Measurements from ENCODE around the gene ANKRD55. TPM values are rescaled to one million over a fixed set of nuclear protein-coding genes. Genes with fewer than 3 reads are reported as not detected.

The ANKRD55 gene
- total RNA-seq, 1 donor from 2014 or later: not detected

- Histone ChIP-seq H3K36me3 (ENCODE audit: control insufficient read depth in 3 of 3, insufficient read depth in 3 of 3, low read length in 3 of 3) (no peaks in the 10 kb centered on the region), H3K27me3 (ENCODE audit: control insufficient read depth in 3 of 3, insufficient read depth in 3 of 3, low read length in 3 of 3) (no peaks in the 10 kb centered on the region), H3K4me3 (ENCODE audit: low read length in 3 of 3) (no peak overlapping the region), H3K27ac (ENCODE audit: low read depth, low read length) (no peak overlapping the region), H3K9ac (ENCODE audit: low read depth in 1 of 3, low read length in 3 of 3) (no peak overlapping the region), H3K4me1 (ENCODE audit: control insufficient read depth in 3 of 3, insufficient read depth in 3 of 3, low read length in 3 of 3) (peaks cover 0 to 3% (median 0%) of the 10 kb centered on the region in 3 donors), H3K9me3 (ENCODE audit: control insufficient read depth in 3 of 3, low read length in 3 of 3) (no peaks in the 10 kb centered on the region)
These were observed 114.1 kb downstream of the ANKRD55 start for GRCh38 chr5:56119050-56119449.

- H3K27me3 ChIP-seq (ENCODE audit: control insufficient read depth in 3 of 3, insufficient read depth in 3 of 3, low read length in 3 of 3): no peaks in the 10 kb centered on the region
- H3K4me3 ChIP-seq (ENCODE audit: low read length in 3 of 3): no peak overlapping the region
- no peak overlapping the region for H3K27ac ChIP-seq (ENCODE audit: low read depth, low read length)
- H3K9ac ChIP-seq (ENCODE audit: low read depth in 1 of 3, low read length in 3 of 3): no peak overlapping the region
- H3K4me1 ChIP-seq (ENCODE audit: control insufficient read depth in 3 of 3, insufficient read depth in 3 of 3, low read length in 3 of 3): no peaks in the 10 kb centered on the region
- H3K36me3 ChIP-seq (ENCODE audit: control insufficient read depth in 3 of 3, insufficient read depth in 3 of 3, low read length in 3 of 3): no peaks in the 10 kb centered on the region
- no peaks in the 10 kb centered on the region for H3K9me3 ChIP-seq (ENCODE audit: control insufficient read depth in 3 of 3, low read length in 3 of 3)
These were observed 116.5 kb downstream of the ANKRD55 start for GRCh38 chr5:56116599-56117141.

DNA sequence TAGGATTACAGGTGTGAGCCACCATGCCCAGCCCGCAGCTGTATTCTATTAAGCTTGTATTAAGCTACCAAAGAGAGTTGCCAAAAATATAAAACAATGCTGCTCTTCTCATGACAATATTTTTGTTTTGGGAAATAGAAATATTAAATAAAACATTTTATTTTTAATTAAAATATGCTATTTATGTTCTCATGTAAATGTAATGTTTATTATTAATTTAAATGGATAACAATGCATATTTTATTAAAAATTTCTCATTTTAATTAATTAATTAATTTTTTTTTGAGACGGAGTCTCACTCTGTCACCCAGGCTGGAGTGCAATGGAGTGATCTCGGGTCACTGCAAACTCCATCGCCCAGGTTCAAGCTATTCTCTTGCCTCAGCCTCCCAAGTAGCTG lies 117.5 kb downstream of the ANKRD55 start:
- H3K27ac ChIP-seq (ENCODE audit: low read depth, low read length): no peak overlapping the region
- no peaks in the 10 kb centered on the region for H3K36me3 ChIP-seq (ENCODE audit: control insufficient read depth in 3 of 3, insufficient read depth in 3 of 3, low read length in 3 of 3)
- H3K4me3 ChIP-seq (ENCODE audit: low read length in 3 of 3): no peak overlapping the region
- no peaks in the 10 kb centered on the region for H3K4me1 ChIP-seq (ENCODE audit: control insufficient read depth in 3 of 3, insufficient read depth in 3 of 3, low read length in 3 of 3)
- H3K27me3 ChIP-seq (ENCODE audit: control insufficient read depth in 3 of 3, insufficient read depth in 3 of 3, low read length in 3 of 3): no peaks in the 10 kb centered on the region
- no peak overlapping the region for H3K9ac ChIP-seq (ENCODE audit: low read depth in 1 of 3, low read length in 3 of 3)
- H3K9me3 ChIP-seq (ENCODE audit: control insufficient read depth in 3 of 3, low read length in 3 of 3): no peaks in the 10 kb centered on the region

GRCh38 chr5:56112526-56113121 lies 120.5 kb downstream of the ANKRD55 start:
- no peak overlapping the region for H3K4me3 ChIP-seq (ENCODE audit: low read length in 3 of 3)
- no peaks in the 10 kb centered on the region for H3K4me1 ChIP-seq (ENCODE audit: control insufficient read depth in 3 of 3, insufficient read depth in 3 of 3, low read length in 3 of 3)
- no peak overlapping the region for H3K27ac ChIP-seq (ENCODE audit: low read depth, low read length)
- no peaks in the 10 kb centered on the region for H3K9me3 ChIP-seq (ENCODE audit: control insufficient read depth in 3 of 3, low read length in 3 of 3)
- no peak overlapping the region for H3K9ac ChIP-seq (ENCODE audit: low read depth in 1 of 3, low read length in 3 of 3)
- H3K27me3 ChIP-seq (ENCODE audit: control insufficient read depth in 3 of 3, insufficient read depth in 3 of 3, low read length in 3 of 3): no peaks in the 10 kb centered on the region
- H3K36me3 ChIP-seq (ENCODE audit: control insufficient read depth in 3 of 3, insufficient read depth in 3 of 3, low read length in 3 of 3): no peaks in the 10 kb centered on the region

- no peak overlapping the region for H3K9ac ChIP-seq (ENCODE audit: low read depth in 1 of 3, low read length in 3 of 3)
- H3K9me3 ChIP-seq (ENCODE audit: control insufficient read depth in 3 of 3, low read length in 3 of 3): no peaks in the 10 kb centered on the region
- no peaks in the 10 kb centered on the region for H3K27me3 ChIP-seq (ENCODE audit: control insufficient read depth in 3 of 3, insufficient read depth in 3 of 3, low read length in 3 of 3)
- H3K4me3 ChIP-seq (ENCODE audit: low read length in 3 of 3): no peak overlapping the region
- no peaks in the 10 kb centered on the region for H3K36me3 ChIP-seq (ENCODE audit: control insufficient read depth in 3 of 3, insufficient read depth in 3 of 3, low read length in 3 of 3)
- no peak overlapping the region for H3K27ac ChIP-seq (ENCODE audit: low read depth, low read length)
- H3K4me1 ChIP-seq (ENCODE audit: control insufficient read depth in 3 of 3, insufficient read depth in 3 of 3, low read length in 3 of 3): no peaks in the 10 kb centered on the region
These were observed 121.7 kb downstream of the ANKRD55 start for GRCh38 chr5:56111404-56111781.

- H3K9ac ChIP-seq (ENCODE audit: low read depth in 1 of 3, low read length in 3 of 3): no peak overlapping the region
- no peaks in the 10 kb centered on the region for H3K27me3 ChIP-seq (ENCODE audit: control insufficient read depth in 3 of 3, insufficient read depth in 3 of 3, low read length in 3 of 3)
- no peaks in the 10 kb centered on the region for H3K4me1 ChIP-seq (ENCODE audit: control insufficient read depth in 3 of 3, insufficient read depth in 3 of 3, low read length in 3 of 3)
- H3K9me3 ChIP-seq (ENCODE audit: control insufficient read depth in 3 of 3, low read length in 3 of 3): no peaks in the 10 kb centered on the region
- H3K4me3 ChIP-seq (ENCODE audit: low read length in 3 of 3): no peak overlapping the region
- no peak overlapping the region for H3K27ac ChIP-seq (ENCODE audit: low read depth, low read length)
- H3K36me3 ChIP-seq (ENCODE audit: control insufficient read depth in 3 of 3, insufficient read depth in 3 of 3, low read length in 3 of 3): no peaks in the 10 kb centered on the region
These were observed 122.3 kb downstream of the ANKRD55 start for GRCh38 chr5:56110646-56111403.

GRCh38 chr5:56108246-56108645 lies 124.9 kb downstream of the ANKRD55 start:
- no peaks in the 10 kb centered on the region for H3K27me3 ChIP-seq (ENCODE audit: control insufficient read depth in 3 of 3, insufficient read depth in 3 of 3, low read length in 3 of 3)
- H3K4me1 ChIP-seq (ENCODE audit: control insufficient read depth in 3 of 3, insufficient read depth in 3 of 3, low read length in 3 of 3): no peaks in the 10 kb centered on the region
- H3K36me3 ChIP-seq (ENCODE audit: control insufficient read depth in 3 of 3, insufficient read depth in 3 of 3, low read length in 3 of 3): no peaks in the 10 kb centered on the region
- no peak overlapping the region for H3K27ac ChIP-seq (ENCODE audit: low read depth, low read length)
- no peak overlapping the region for H3K9ac ChIP-seq (ENCODE audit: low read depth in 1 of 3, low read length in 3 of 3)
- H3K9me3 ChIP-seq (ENCODE audit: control insufficient read depth in 3 of 3, low read length in 3 of 3): no peaks in the 10 kb centered on the region
- no peak overlapping the region for H3K4me3 ChIP-seq (ENCODE audit: low read length in 3 of 3)

DNA sequence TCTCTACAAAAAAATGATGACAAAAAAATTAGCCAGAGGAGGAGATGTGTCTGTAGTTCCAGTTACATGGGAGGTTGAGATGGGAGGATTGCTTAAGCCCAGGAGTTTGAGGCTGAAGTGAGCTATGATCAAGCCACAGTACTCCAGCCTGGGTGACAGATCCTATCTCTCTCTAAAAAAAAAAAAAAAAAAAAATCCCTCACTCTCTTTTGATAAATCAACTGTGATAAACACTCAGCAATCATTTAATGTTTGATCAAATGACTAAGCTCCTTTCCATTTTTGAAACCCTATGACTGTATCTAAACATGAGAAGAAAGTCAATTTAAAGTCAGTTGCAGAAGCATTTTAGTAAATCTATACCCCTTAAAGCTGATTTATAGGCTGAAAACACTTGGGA lies 126.3 kb downstream of the ANKRD55 start:
- H3K4me3 ChIP-seq (ENCODE audit: low read length in 3 of 3): no peak overlapping the region
- no peaks in the 10 kb centered on the region for H3K9me3 ChIP-seq (ENCODE audit: control insufficient read depth in 3 of 3, low read length in 3 of 3)
- H3K4me1 ChIP-seq (ENCODE audit: control insufficient read depth in 3 of 3, insufficient read depth in 3 of 3, low read length in 3 of 3): no peaks in the 10 kb centered on the region
- H3K9ac ChIP-seq (ENCODE audit: low read depth in 1 of 3, low read length in 3 of 3): no peak overlapping the region
- H3K36me3 ChIP-seq (ENCODE audit: control insufficient read depth in 3 of 3, insufficient read depth in 3 of 3, low read length in 3 of 3): no peaks in the 10 kb centered on the region
- H3K27ac ChIP-seq (ENCODE audit: low read depth, low read length): no peak overlapping the region
- no peaks in the 10 kb centered on the region for H3K27me3 ChIP-seq (ENCODE audit: control insufficient read depth in 3 of 3, insufficient read depth in 3 of 3, low read length in 3 of 3)

DNA sequence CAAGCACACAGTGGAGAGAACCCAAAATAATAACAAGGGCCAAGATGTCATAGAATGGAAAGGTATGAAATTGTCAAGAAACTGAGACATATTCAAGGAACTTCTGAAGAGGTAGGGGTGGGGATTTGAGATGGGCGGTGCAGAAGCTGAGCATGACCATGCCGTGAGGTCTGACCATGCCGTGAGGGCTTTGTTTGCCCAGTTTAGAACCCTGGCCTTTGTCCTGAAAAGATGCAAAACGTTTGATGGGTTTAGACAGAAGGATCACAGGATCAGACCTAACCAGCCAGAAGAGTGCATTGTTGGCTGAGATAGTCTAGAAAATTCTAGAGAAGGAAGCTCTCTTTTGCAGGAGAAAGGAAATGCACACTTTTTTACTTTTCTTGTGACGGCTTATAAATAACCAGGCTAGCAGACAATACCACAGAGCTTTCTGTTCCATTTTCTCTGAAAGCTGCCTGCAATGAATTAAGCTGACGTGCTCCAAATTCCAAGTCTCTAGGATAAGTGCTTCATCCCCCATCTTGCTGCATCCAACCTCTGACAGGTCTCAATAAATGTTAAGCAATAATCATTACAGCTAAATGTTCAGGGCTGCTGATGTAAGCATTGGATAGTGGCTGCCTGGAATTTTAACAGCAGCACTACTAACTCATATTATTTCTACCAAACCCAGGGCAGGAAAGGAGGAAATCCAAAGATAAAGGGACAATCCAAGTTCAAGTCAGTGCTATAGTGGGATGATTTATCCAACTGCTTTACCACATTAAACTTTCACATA lies 127.4 kb downstream of the ANKRD55 start:
- no peaks in the 10 kb centered on the region for H3K4me1 ChIP-seq (ENCODE audit: control insufficient read depth in 3 of 3, insufficient read depth in 3 of 3, low read length in 3 of 3)
- no peaks in the 10 kb centered on the region for H3K9me3 ChIP-seq (ENCODE audit: control insufficient read depth in 3 of 3, low read length in 3 of 3)
- no peaks in the 10 kb centered on the region for H3K36me3 ChIP-seq (ENCODE audit: control insufficient read depth in 3 of 3, insufficient read depth in 3 of 3, low read length in 3 of 3)
- H3K27ac ChIP-seq (ENCODE audit: low read depth, low read length): no peak overlapping the region
- H3K27me3 ChIP-seq (ENCODE audit: control insufficient read depth in 3 of 3, insufficient read depth in 3 of 3, low read length in 3 of 3): no peaks in the 10 kb centered on the region
- H3K9ac ChIP-seq (ENCODE audit: low read depth in 1 of 3, low read length in 3 of 3): no peak overlapping the region
- H3K4me3 ChIP-seq (ENCODE audit: low read length in 3 of 3): no peak overlapping the region

DNA sequence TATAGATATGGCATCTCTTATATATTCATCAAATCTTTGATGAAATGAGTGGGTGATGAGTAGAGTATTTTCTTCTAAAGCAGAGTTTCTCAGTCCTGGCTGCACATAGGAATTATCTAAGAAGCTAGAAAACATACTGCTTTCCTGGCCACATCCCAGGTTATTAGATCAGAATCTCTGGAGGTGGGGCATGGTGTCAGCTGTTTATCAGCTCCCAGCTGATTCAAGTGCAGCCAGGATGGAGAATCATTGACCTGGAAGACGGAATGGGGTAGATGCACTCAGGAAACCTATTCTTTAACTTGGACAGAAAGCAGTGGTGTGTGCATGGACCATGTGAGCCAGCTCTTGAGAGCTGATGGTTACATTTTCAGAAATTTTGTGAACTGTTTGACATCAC lies 130.2 kb downstream of the ANKRD55 start:
- H3K9me3 ChIP-seq (ENCODE audit: control insufficient read depth in 3 of 3, low read length in 3 of 3): no peaks in the 10 kb centered on the region
- no peaks in the 10 kb centered on the region for H3K4me1 ChIP-seq (ENCODE audit: control insufficient read depth in 3 of 3, insufficient read depth in 3 of 3, low read length in 3 of 3)
- no peak overlapping the region for H3K4me3 ChIP-seq (ENCODE audit: low read length in 3 of 3)
- H3K27me3 ChIP-seq (ENCODE audit: control insufficient read depth in 3 of 3, insufficient read depth in 3 of 3, low read length in 3 of 3): no peaks in the 10 kb centered on the region
- no peaks in the 10 kb centered on the region for H3K36me3 ChIP-seq (ENCODE audit: control insufficient read depth in 3 of 3, insufficient read depth in 3 of 3, low read length in 3 of 3)
- no peak overlapping the region for H3K9ac ChIP-seq (ENCODE audit: low read depth in 1 of 3, low read length in 3 of 3)
- no peak overlapping the region for H3K27ac ChIP-seq (ENCODE audit: low read depth, low read length)
